NCI-H82 treated with DMSO at 0.1 percent for 48 hours (cell line): ENCODE results near the gene PIWIL4.
"Not testable (repeated sequence)": the region's sequence is repeated elsewhere in the genome, so short reads cannot be mapped to it uniquely, and the experiment has no call there.

Source experiments
- DNase-seq: peaks from one replicate; lab custom pipeline; 2025; ENCODE audit not compliant: unreplicated experiment; lab: John Stamatoyannopoulos, UW

PIWIL4 gene

GRCh38 chr11:94546886-94547285 lies 20.3 kb upstream of the PIWIL4 start:
- no peak for DNase-seq

- no peak for DNase-seq
Observed at GRCh38 chr11:94549146-94549545, 18.0 kb upstream of the PIWIL4 start.

- no peak for DNase-seq
Observed at GRCh38 chr11:94550513-94550912, 16.7 kb upstream of the PIWIL4 start.

- peak; percentile 10 for DNase-seq
Observed at GRCh38 chr11:94553938-94554337, 13.2 kb upstream of the PIWIL4 start.

- not testable (repeated sequence) for DNase-seq
Observed at GRCh38 chr11:94555752-94556329, 11.3 kb upstream of the PIWIL4 start.

GRCh38 chr11:94557421-94557820 lies 9.7 kb upstream of the PIWIL4 start:
- DNase-seq, result no peak

GRCh38 chr11:94557992-94558391 lies 9.2 kb upstream of the PIWIL4 start:
- DNase-seq, result no peak

GRCh38 chr11:94558468-94558867 lies 8.7 kb upstream of the PIWIL4 start:
- DNase-seq, result no peak

- DNase-seq, result peak; percentile 22
Observed at GRCh38 chr11:94558932-94559331, 8.2 kb upstream of the PIWIL4 start.

GRCh38 chr11:94559361-94559760 lies 7.8 kb upstream of the PIWIL4 start:
- DNase-seq, result no peak

GRCh38 chr11:94560834-94561233 lies 6.3 kb upstream of the PIWIL4 start:
- DNase-seq, result no peak

GRCh38 chr11:94563176-94563847 lies 3.9 kb upstream of the PIWIL4 start:
- DNase-seq, result no peak

- DNase-seq, result no peak
Observed at GRCh38 chr11:94563848-94564467, 3.2 kb upstream of the PIWIL4 start.

GRCh38 chr11:94568200-94568599 lies 1.0 kb downstream of the PIWIL4 start:
- DNase-seq, result no peak

GRCh38 chr11:94568717-94569116 lies 1.5 kb downstream of the PIWIL4 start:
- DNase-seq, result no peak

- not testable (repeated sequence) for DNase-seq
Observed at GRCh38 chr11:94572975-94573374, 5.8 kb downstream of the PIWIL4 start.

GRCh38 chr11:94574193-94574961 lies 7.2 kb downstream of the PIWIL4 start:
- DNase-seq, result no peak

GRCh38 chr11:94576306-94576705 lies 9.1 kb downstream of the PIWIL4 start:
- no peak for DNase-seq

GRCh38 chr11:94577841-94578240 lies 10.7 kb downstream of the PIWIL4 start:
- DNase-seq, result no peak

- DNase-seq, result peak; percentile 61
Observed at GRCh38 chr11:94581926-94582325, 14.8 kb downstream of the PIWIL4 start.

GRCh38 chr11:94583213-94583865 lies 16.2 kb downstream of the PIWIL4 start:
- no peak for DNase-seq
